Neural cell (in vitro differentiated cells): ENCODE data around the gene CCSAP. TPM values are rescaled to one million over a fixed set of nuclear protein-coding genes. Genes with fewer than 3 reads are reported as not detected.

Experiments
- H2AFZ ChIP-seq: fragments of 200-600, 300-800 bp; sonication (generic), shearing (Covaris generic); 2 replicates; pipeline ENCODE4 v1.6.0; 2014; ENCODE audit warnings: low read depth, mild to moderate bottlenecking, antibody characterized with exemption, low read length, moderate library complexity
- H3F3A ChIP-seq: fragments of 200-600 bp; shearing (Covaris generic); 2 replicates; pipeline ENCODE4 v1.6.1; 2016; ENCODE audit warnings: mild to moderate bottlenecking, moderate library complexity, mixed read lengths, antibody characterized with exemption, low read length; ENCODE audit not compliant: insufficient read depth, poor library complexity, severe bottlenecking
- H3K27ac ChIP-seq: fragments of 200-600, 300-800 bp; sonication (generic), shearing (Covaris generic); 2 replicates; pipeline ENCODE4 v1.5.1; 2014; ENCODE audit warnings: mild to moderate bottlenecking, low read length, moderate library complexity
- H3K27me3 ChIP-seq: fragments of 300-800, 200-600 bp; sonication (generic), shearing (Covaris generic); 2 replicates; pipeline ENCODE4 v1.6.0; 2014; ENCODE audit warnings: mild to moderate bottlenecking, low read depth, low read length, moderate library complexity; ENCODE audit not compliant: insufficient read depth
- H3K36me3 ChIP-seq: fragments of 300-800, 200-600 bp; sonication (generic), shearing (Covaris generic); 2 replicates; pipeline ENCODE4 v1.5.1; 2014; ENCODE audit warnings: mild to moderate bottlenecking, antibody characterized with exemption, low read length, moderate library complexity; ENCODE audit not compliant: insufficient read depth
- H3K4me2 ChIP-seq: fragments of 300-800, 200-600 bp; sonication (generic), shearing (Covaris generic); 2 replicates; pipeline ENCODE4 v1.6.0; 2014; ENCODE audit warnings: mild to moderate bottlenecking, low read length
- H3K4me3 ChIP-seq: fragments of 300-800, 200-600 bp; sonication (generic), shearing (Covaris generic); 2 replicates; pipeline ENCODE4 v1.5.1; 2014; ENCODE audit warnings: mild to moderate bottlenecking, low read length, moderate library complexity
- H3K79me2 ChIP-seq: fragments of 200-600 bp; shearing (Covaris generic); replicated peaks from 2 replicates; pipeline ENCODE4 v1.6.0; 2014; ENCODE audit warnings: mild to moderate bottlenecking, low read length, moderate library complexity; ENCODE audit not compliant: insufficient read depth
- H3K9ac ChIP-seq: fragments of 300-800, 200-600 bp; sonication (generic), shearing (Covaris generic); 2 replicates; pipeline ENCODE4 v1.6.1; 2016; ENCODE audit warnings: mild to moderate bottlenecking, low read length, mixed read lengths
- H3K9me2 ChIP-seq: fragments of 200-600 bp; shearing (Covaris generic); 2 replicates; pipeline ENCODE4 v1.6.1; 2016; ENCODE audit warnings: mild to moderate bottlenecking, low read length, mixed read lengths; ENCODE audit not compliant: insufficient read depth
- H3K9me3 ChIP-seq: fragments of 200-600, 300-800 bp; sonication (generic), shearing (Covaris generic); 2 replicates; pipeline ENCODE4 v1.6.1; 2016; ENCODE audit warnings: mild to moderate bottlenecking, mixed run types, low read length, moderate library complexity, mixed read lengths
- H4K20me1 ChIP-seq: fragments of 200-600 bp; shearing (Covaris generic); 2 replicates; pipeline ENCODE4 v1.6.1; 2016; ENCODE audit warnings: mild to moderate bottlenecking, mixed run types; ENCODE audit not compliant: insufficient read depth
- CTCF ChIP-seq: fragments of 450-650 bp; IDR thresholded peaks from 2 replicates; pipeline ENCODE4 v1.5.1; 2014; ENCODE audit warnings: antibody characterized with exemption, mild to moderate bottlenecking, moderate library complexity; ENCODE audit not compliant: poor library complexity, severe bottlenecking
- EP300 ChIP-seq: fragments of 450-650 bp; conservative IDR thresholded peaks from 2 replicates; pipeline ENCODE4 v1.6.1; 2014; ENCODE audit warnings: antibody characterized with exemption, mild to moderate bottlenecking, moderate library complexity; ENCODE audit not compliant: poor library complexity, severe bottlenecking
- EZH2 ChIP-seq: fragments of 200-600, 300-800 bp; shearing (Covaris generic), sonication (generic); IDR thresholded peaks from 2 replicates; pipeline ENCODE4 v1.6.1; 2014; ENCODE audit warnings: antibody characterized with exemption, low read length, borderline replicate concordance, mild to moderate bottlenecking; ENCODE audit not compliant: insufficient read depth, poor library complexity, severe bottlenecking
- MXI1 ChIP-seq: fragments of 450-650 bp; conservative IDR thresholded peaks from 2 replicates; pipeline ENCODE4 v1.6.1; 2014; ENCODE audit warnings: antibody characterized with exemption, mild to moderate bottlenecking; ENCODE audit not compliant: poor library complexity, severe bottlenecking
- POLR2AphosphoS5 ChIP-seq: IDR thresholded peaks from 2 replicates; pipeline ENCODE4 v1.6.1; 2012
- RAD21 ChIP-seq: fragments of 450-650 bp; conservative IDR thresholded peaks from 2 replicates; pipeline ENCODE4 v1.6.1; 2014; ENCODE audit warnings: antibody characterized with exemption, mild to moderate bottlenecking, moderate library complexity
- SMC3 ChIP-seq: fragments of 450-650 bp; conservative IDR thresholded peaks from 2 replicates; pipeline ENCODE4 v1.6.1; 2014; ENCODE audit warnings: antibody characterized with exemption, mild to moderate bottlenecking, moderate library complexity; ENCODE audit not compliant: poor library complexity
- TAF1 ChIP-seq: IDR thresholded peaks from 2 replicates; pipeline ENCODE4 v1.6.1; 2012; ENCODE audit warnings: low read depth
- polyA minus RNA-seq: library from RNA; depleted of rRNA, polyadenylated mRNA; stranded (reverse); fragments of >200 nt; gene quantifications from 2 replicates; pipeline ENCODE4 v1.2.3, GENCODE V29; 2014
- polyA plus RNA-seq: library from polyadenylated mRNA; depleted of rRNA; stranded (reverse); fragments of >200 nt; gene quantifications from 2 replicates; pipeline ENCODE4 v1.2.3, GENCODE V29; 2014
- TF ChIP-seq, protein P1 (sequence below): IDR thresholded peaks from 2 replicates; pipeline ENCODE4 v1.6.1; 2012; ENCODE audit warnings: borderline replicate concordance

CCSAP gene
- polyA plus RNA-seq, result 55.6 and 66.7 TPM in 2 replicates
- polyA minus RNA-seq, result 107 and 108 TPM in 2 replicates

DNA sequence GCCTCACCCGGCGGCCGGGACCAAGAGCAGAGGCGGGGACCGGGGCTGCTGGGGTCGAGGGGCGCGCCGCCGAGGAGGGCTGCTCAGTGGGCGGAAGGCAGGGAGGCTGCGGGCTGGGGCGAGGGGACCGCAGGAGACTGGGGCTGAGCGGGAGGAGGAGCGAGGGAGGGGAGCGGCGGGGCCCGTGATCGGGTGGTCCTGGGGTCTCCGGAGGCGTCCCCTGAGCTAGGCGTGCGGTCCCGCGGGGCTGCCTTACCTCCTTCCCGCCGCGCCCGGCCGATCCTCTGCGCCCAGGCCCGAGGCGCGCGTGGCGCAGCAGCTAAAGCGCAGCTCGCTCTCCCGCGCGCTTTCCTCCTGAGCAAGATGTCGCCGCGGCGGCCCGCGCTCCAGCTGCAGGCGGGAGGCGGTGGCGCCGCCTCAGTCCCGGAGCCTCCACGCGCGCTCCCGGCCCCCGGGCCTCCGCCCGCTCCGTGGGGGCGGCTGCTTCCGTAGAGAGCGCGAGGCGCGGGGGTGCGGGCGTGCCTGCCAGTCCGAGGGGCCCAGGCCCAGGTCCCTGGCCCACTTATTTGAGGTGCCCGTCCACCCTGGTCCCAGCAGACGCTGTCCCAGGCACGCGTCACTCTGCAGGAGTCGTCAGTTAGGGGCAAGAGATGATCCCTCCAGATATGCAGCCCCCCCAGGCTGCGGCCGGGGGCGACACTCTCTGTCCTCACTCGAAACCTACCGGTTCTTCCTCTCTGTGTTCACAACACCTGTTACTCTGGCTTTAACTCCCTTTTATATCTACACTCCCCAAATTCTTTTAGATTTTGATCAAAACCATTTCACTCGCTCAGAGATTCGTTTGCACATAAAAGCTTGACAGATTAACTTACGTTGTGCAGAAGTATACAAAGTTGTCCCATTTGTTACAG, at the start of gene CCSAP:
TSS of gene CCSAP (minus strand) at position 392 of the 914 bp plus-strand sequence. CDS start 582 bp downstream, outside the sequence.
- Histone ChIP-seq H3K9ac (peak within 1 kb of the TSS; percentile 89), H3K9me2 (no peaks in the 10 kb centered on the region), H3K36me3 (no peaks in the 10 kb centered on the region), H3K4me3 (peak within 1 kb of the TSS; percentile 79), H2AFZ (peak within 1 kb of the TSS; percentile 36), H3K27ac (peak within 1 kb of the TSS; percentile 89), H3K27me3 (no peaks in the 10 kb centered on the region), H4K20me1 (no peaks in the 10 kb centered on the region), H3K79me2 (peaks cover 33% of the 10 kb centered on the region), H3F3A (no peaks in the 10 kb centered on the region), H3K9me3 (no peaks in the 10 kb centered on the region), H3K4me2 (peak within 1 kb of the TSS; percentile 98)
- TF ChIP-seq TAF1 (peak; percentile 71), EZH2 (no peak), CTCF (peak; percentile 26), POLR2AphosphoS5 (peak; percentile 72), MXI1 (peak; percentile 58), EP300 (no peak), RAD21 (peak; percentile 41), SMC3 (no peak)
- TF ChIP-seq, protein P1, sequence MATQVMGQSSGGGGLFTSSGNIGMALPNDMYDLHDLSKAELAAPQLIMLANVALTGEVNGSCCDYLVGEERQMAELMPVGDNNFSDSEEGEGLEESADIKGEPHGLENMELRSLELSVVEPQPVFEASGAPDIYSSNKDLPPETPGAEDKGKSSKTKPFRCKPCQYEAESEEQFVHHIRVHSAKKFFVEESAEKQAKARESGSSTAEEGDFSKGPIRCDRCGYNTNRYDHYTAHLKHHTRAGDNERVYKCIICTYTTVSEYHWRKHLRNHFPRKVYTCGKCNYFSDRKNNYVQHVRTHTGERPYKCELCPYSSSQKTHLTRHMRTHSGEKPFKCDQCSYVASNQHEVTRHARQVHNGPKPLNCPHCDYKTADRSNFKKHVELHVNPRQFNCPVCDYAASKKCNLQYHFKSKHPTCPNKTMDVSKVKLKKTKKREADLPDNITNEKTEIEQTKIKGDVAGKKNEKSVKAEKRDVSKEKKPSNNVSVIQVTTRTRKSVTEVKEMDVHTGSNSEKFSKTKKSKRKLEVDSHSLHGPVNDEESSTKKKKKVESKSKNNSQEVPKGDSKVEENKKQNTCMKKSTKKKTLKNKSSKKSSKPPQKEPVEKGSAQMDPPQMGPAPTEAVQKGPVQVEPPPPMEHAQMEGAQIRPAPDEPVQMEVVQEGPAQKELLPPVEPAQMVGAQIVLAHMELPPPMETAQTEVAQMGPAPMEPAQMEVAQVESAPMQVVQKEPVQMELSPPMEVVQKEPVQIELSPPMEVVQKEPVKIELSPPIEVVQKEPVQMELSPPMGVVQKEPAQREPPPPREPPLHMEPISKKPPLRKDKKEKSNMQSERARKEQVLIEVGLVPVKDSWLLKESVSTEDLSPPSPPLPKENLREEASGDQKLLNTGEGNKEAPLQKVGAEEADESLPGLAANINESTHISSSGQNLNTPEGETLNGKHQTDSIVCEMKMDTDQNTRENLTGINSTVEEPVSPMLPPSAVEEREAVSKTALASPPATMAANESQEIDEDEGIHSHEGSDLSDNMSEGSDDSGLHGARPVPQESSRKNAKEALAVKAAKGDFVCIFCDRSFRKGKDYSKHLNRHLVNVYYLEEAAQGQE, result no peak

DNA sequence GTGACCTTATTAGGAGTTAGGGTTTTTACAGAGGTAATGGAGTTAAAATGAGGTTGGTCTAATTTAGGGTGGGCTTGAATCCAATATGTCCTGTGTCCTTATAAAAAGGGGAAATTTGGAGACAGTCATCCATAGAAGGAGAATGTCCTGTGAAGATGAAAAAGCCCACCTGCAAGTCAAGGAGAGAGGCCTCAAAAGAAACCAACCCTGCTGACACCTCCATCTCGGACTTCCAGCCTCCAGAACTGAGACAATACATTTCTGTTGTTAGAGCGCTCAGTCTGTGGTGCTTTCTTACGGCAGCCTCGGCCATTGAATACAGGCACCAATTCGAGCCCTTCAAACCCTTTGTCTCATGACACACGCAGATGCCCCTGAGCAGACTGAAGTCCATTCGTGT, 47.3 kb upstream of the CCSAP start:
- Histone ChIP-seq H3K27me3 (no peaks in the 10 kb centered on the region), H3K9me2 (no peaks in the 10 kb centered on the region), H3K79me2 (no peaks in the 10 kb centered on the region), H4K20me1 (no peaks in the 10 kb centered on the region), H3K4me2 (no peak overlapping the region), H3K4me3 (no peak overlapping the region), H2AFZ (no peak overlapping the region), H3K9ac (no peak overlapping the region), H3K9me3 (peaks cover 3% of the 10 kb centered on the region), H3F3A (no peaks in the 10 kb centered on the region), H3K36me3 (no peaks in the 10 kb centered on the region), H3K27ac (no peak overlapping the region)
- no peak for TF ChIP-seq POLR2AphosphoS5
- no peak for TF ChIP-seq CTCF
- TF ChIP-seq TAF1, result no peak
- TF ChIP-seq, protein P1, result no peak
- TF ChIP-seq EP300, result no peak
- TF ChIP-seq RAD21, result no peak
- no peak for TF ChIP-seq EZH2
- TF ChIP-seq SMC3, result no peak
- TF ChIP-seq MXI1, result no peak
